Loucy (cell line): ENCODE results near the gene TFB1M.

Experiments
- EZH2phosphoT487 ChIP-seq: fragments of 200-600 bp; IDR thresholded peaks from 2 replicates; pipeline ENCODE4 v1.6.1; 2018; ENCODE audit warnings: antibody characterized with exemption, mild to moderate bottlenecking, moderate library complexity, borderline replicate concordance
- TF ChIP-seq, protein P1 (sequence below): fragments of 200-600 bp; sonication (generic); conservative IDR thresholded peaks from 2 replicates; pipeline ENCODE4 v1.5.1; 2014; ENCODE audit warnings: mild to moderate bottlenecking, antibody characterized with exemption, low read length

DNA sequence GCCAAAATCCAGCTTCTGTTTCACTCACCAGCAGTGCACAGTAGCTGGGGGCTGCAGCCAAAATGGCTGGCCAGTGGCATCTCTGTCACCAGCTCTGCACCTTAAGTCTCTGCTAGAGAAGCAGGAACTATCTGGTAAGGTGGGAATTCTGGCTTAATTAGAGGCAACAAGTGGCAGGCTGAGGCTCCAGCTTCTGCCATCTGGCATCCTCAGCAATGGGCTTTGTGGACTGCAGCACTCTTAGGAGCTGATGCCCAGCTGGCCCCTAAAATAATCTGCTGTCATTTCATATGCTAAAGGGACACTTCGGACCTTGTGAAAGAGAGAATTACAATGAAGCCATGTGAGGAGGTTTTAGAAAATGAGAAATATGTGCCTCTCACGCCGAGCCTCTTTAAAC is 55.1 kb downstream of the TFB1M start:
- TF ChIP-seq, protein P1, sequence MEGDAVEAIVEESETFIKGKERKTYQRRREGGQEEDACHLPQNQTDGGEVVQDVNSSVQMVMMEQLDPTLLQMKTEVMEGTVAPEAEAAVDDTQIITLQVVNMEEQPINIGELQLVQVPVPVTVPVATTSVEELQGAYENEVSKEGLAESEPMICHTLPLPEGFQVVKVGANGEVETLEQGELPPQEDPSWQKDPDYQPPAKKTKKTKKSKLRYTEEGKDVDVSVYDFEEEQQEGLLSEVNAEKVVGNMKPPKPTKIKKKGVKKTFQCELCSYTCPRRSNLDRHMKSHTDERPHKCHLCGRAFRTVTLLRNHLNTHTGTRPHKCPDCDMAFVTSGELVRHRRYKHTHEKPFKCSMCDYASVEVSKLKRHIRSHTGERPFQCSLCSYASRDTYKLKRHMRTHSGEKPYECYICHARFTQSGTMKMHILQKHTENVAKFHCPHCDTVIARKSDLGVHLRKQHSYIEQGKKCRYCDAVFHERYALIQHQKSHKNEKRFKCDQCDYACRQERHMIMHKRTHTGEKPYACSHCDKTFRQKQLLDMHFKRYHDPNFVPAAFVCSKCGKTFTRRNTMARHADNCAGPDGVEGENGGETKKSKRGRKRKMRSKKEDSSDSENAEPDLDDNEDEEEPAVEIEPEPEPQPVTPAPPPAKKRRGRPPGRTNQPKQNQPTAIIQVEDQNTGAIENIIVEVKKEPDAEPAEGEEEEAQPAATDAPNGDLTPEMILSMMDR, result no peak
- TF ChIP-seq EZH2phosphoT487, result no peak
